GM21737 (cell line): ENCODE data around the gene ATP6V0A1.
"Not testable (repeated sequence)": the region's sequence is repeated elsewhere in the genome, so short reads cannot be mapped to it uniquely, and the experiment has no call there.

Experiments used
- ATAC-seq: cut with Tn5 transposase; IDR thresholded peaks from one replicate; pipeline ENCODE4 v1.9.1; 2021; ENCODE audit warnings: mild to moderate bottlenecking, moderate library complexity; ENCODE audit not compliant: unreplicated experiment

The ATP6V0A1 gene

DNA sequence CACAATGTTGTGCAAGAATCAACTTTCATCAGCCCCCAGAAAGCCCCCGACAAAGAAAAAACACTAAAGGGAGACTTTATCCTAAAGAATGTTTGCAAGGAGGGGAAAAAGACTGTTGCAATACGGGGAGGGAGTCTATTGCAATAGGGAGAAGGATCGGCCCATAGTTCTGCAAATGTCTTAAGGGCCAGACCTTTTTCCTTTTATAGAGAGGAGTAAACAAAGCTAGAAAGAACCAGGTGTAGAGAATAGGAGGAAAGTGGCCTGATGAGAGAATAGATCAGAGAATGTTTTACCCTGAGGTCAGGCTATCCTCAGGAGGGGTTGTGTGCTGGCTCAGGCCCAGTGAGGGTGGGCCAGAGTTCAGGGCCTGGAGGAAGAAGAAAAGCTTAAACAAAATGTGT lies 26.9 kb upstream of the ATP6V0A1 start:
- ATAC-seq: no peak

GRCh38 chr17:42436391-42436790 lies 22.3 kb upstream of the ATP6V0A1 start:
- ATAC-seq: no peak

- no peak for ATAC-seq
These were observed 19.8 kb upstream of the ATP6V0A1 start for GRCh38 chr17:42438600-42439567.

GRCh38 chr17:42441371-42442195 lies 17.1 kb upstream of the ATP6V0A1 start:
- ATAC-seq: no peak

DNA sequence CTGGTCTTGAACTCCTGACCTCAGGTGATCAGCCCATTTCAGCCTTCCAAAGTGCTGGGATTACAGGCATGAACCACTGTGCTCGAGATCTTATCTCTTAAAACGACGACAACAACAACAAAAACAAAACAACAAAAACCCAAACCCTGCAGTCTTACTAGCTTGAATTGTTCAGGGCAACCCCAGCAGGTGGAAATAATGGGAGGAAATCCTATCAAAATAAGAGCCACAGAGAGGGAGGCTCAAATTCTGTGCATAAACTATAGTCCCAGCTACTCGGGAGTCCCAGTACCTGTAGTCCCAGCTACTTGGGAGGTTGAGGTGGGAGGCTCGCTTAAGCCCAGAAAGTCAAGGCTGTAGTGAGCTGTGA lies 16.5 kb upstream of the ATP6V0A1 start:
- no peak for ATAC-seq

GRCh38 chr17:42449176-42449575 lies 9.5 kb upstream of the ATP6V0A1 start:
- not testable (repeated sequence) for ATAC-seq

GRCh38 chr17:42449838-42450237 lies 8.8 kb upstream of the ATP6V0A1 start:
- not testable (repeated sequence) for ATAC-seq

- not testable (repeated sequence) for ATAC-seq
These were observed 7.4 kb upstream of the ATP6V0A1 start for GRCh38 chr17:42451270-42451669.

DNA sequence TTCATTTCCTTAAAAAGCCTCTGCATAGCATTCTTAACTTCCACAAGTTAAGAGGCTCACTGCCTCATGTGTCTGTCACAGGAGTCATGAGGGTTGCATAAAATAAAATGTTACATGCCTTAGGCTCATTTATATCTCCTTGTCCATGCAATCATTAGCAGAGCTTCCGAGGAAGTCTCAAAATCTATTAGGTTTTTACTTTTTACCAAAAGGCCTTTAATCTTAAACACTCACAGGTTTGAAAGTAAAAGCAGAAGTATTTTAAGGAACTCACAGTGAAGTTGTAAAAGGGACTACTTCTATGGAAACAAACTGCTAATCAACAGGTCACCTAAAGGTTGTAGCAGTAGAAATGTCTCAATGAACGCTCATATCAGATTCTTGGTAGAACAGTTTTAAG lies 5.2 kb upstream of the ATP6V0A1 start:
- no peak for ATAC-seq

DNA sequence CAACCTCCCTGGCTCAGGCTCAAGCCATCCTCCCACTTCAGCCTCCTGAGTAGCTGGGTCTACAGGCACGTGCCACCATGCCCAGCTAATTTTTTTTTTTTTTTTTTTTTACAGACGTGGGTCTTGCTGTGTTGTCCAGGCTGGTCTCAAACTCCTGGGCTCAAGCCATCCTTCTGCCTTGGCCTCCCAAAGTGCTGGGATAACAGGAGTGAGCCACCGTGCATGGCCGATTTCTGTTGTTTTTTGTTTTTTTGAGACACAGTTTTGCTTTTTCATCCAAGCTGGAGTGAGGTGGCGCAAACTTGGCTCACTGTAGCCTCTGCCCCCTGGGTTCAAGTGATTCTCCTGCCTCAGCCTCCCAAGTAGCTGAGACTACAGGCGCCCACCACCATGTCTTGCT lies 3.7 kb upstream of the ATP6V0A1 start:
- not testable (repeated sequence) for ATAC-seq

DNA sequence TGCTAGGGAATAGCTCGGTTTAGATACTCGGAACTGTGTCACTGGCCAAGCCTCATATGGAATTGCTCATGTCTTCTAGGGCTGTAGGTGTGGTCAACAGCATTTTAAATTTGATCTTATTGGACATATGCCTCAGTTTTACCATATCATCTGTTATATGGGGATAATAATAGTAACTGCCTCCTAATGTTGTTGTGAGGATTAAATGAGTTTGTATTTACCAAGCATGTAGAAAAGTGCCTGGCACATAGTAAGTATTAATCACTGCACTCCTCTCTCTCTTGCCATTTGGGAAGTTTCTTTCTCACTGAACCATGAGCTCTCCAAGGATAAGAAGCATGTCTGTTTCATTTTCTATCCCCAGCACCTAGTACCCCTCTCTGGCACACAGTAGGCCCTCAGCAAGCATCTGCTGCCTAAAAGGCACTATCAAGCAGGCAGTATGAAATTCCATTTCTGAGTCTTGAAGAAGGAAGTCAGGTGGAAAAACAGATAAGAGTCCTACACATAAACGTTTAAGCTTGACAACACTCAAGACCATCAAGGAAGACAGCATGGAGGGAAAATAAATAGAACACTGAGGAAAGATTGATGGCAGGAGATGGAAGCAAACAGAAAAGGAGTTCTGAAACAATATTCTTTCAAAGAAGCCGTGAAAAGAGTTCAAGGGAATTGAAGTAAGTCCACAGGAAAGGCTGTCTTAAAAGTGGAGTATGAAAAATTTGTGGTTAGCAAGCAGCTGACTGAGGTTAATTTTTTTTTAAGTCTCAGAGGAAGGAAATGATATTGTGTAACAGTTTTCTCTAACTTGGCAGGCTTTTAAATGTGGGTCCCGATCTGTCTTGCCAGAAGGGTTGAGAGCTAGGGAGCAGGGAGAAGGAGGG lies 2.2 kb upstream of the ATP6V0A1 start:
- ATAC-seq: no peak

- ATAC-seq: no peak
These were observed 1.4 kb upstream of the ATP6V0A1 start for GRCh38 chr17:42457107-42457792.

GRCh38 chr17:42459256-42459800 lies 650 bp downstream of the ATP6V0A1 start:
- no peak for ATAC-seq

GRCh38 chr17:42459801-42460281 lies 1.2 kb downstream of the ATP6V0A1 start:
- no peak for ATAC-seq

DNA sequence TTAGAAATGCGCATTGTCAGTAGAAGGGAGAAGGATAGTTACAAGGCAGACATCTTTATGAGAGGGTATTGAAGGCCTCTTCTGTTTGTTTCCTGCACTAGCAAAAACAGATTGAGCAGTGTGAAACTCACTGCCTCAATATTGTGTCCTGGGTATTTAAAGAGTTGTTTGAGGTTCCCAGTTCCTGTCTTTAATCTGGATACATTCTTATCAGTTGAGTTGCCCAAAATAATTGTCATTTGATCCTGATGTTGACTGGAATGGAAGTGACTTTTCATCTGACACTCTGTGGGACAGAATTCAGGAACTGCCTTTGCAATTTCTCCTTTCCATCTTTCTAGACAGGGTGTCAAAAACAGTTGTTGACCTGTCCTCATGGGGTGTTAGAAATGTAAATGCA lies 1.7 kb downstream of the ATP6V0A1 start:
- ATAC-seq: no peak

DNA sequence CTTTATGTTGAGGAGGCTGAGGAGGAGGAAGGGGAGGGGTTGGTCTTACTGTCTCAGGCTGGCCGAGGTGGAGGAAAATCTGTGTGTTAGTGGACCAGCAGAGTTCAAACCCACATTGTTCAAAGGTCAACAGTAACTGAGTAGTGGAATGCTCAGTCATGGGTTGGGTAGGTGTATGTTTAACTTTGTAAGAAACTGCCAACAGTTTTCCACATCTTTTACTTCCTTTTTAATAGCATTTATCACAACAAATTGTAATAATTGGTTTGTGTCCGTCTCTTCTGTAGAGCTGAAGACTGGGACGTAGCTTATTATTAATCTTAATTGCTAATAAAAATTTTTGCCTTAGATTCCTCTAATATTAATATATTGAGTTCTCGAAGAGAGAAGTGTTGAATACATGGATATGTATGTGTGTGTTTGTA lies 5.3 kb downstream of the ATP6V0A1 start:
- ATAC-seq: no peak

DNA sequence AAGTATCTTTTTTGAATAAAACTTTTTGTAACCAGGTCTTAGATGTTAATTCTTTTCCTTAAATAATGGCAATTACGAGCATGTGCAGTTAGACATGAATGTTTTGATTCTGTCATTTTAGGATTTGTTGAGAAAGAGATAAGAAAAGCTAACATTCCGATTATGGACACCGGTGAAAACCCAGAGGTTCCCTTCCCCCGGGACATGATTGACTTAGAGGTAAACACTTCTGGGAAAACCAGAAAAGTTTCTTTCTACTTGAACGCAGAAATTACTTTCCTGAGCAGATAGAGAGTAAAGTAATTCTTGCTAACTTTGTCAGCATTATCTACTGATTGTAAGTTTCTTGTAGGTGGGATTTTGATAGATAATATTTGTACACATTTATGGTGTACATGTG lies 9.2 kb downstream of the ATP6V0A1 start:
- no peak for ATAC-seq

DNA sequence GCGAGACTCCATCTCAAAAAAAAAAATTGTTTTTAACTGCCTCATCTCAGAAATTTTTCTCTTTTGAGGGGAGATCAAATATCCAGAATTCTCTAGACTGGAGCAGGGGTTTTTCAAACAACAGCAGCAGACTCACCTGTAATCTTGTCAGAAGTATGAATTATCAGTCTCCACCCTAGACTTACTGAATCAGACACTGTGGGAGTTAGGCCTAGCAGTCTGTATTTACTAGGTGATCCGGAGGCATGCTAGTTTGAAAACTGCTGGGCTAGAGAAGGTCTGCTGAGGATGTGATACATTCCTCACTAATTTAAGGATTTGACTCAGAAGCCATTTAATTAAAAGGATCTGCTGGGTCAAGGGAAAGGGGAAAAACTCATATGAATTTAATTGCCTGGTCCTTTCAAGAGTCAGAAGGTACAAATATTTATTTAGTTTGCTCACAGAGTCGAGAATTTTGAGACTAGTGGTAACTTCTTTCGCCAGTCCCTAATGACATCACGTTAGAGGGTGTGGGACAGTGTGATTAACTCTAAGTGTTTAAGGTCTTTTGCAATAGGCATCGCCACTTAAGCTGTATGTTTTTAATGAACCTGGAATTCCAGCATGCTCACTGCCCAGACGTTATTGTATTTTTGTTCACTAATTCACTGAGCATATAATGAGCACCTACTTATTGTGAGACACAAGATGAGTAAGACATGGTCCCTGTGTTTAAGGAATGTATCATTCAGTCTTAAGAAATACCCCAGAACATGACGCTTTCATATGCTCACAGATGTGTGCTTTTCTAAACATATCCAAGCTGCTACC lies 14.2 kb downstream of the ATP6V0A1 start:
- ATAC-seq: no peak

- ATAC-seq: no peak
These were observed 15.6 kb downstream of the ATP6V0A1 start for GRCh38 chr17:42474276-42474675.
